DMS53 treated with DMSO at 0.1 percent for 48 hours (cell line): ENCODE results near the gene ACHE.
A peak's percentile ranks its signal among the peaks of the same experiment; 100 is the strongest.
"Not testable (repeated sequence)": the region's sequence is repeated elsewhere in the genome, so short reads cannot be mapped to it uniquely, and the experiment has no call there.

ENCODE experiments used
- DNase-seq: peaks from one replicate; lab custom pipeline; 2025; ENCODE audit not compliant: unreplicated experiment; lab: John Stamatoyannopoulos, UW

ACHE gene

GRCh38 chr7:100895701-100895955, at the start of gene ACHE:
ACHE (minus strand) TSS chr7:100895888; CDS start chr7:100894232, 1,656 bp downstream.
- DNase-seq, result no peak

- no peak for DNase-seq
These were observed 48.5 kb upstream of the ACHE start for GRCh38 chr7:100944138-100944537.

GRCh38 chr7:100943693-100944092, 48.0 kb upstream of the ACHE start:
- no peak for DNase-seq

- peak; percentile 28 for DNase-seq
These were observed 46.5 kb upstream of the ACHE start for GRCh38 chr7:100942045-100942774.

GRCh38 chr7:100936167-100936566, 40.5 kb upstream of the ACHE start:
- not testable (repeated sequence) for DNase-seq

GRCh38 chr7:100935381-100935780, 39.7 kb upstream of the ACHE start:
- DNase-seq, result not testable (repeated sequence)

GRCh38 chr7:100933734-100934133, 38.0 kb upstream of the ACHE start:
- no peak for DNase-seq

GRCh38 chr7:100929808-100930174, 34.1 kb upstream of the ACHE start:
- no peak for DNase-seq

GRCh38 chr7:100923616-100924015, 27.9 kb upstream of the ACHE start:
- not testable (repeated sequence) for DNase-seq

GRCh38 chr7:100921039-100921438, 25.4 kb upstream of the ACHE start:
- DNase-seq, result no peak

- not testable (repeated sequence) for DNase-seq
These were observed 24.2 kb upstream of the ACHE start for GRCh38 chr7:100919779-100920437.

- DNase-seq, result not testable (repeated sequence)
These were observed 23.6 kb upstream of the ACHE start for GRCh38 chr7:100919335-100919734.

GRCh38 chr7:100914879-100915447, 19.3 kb upstream of the ACHE start:
- DNase-seq, result no peak

GRCh38 chr7:100914208-100914878, 18.7 kb upstream of the ACHE start:
- DNase-seq, result no peak

- DNase-seq, result no peak
These were observed 15.8 kb upstream of the ACHE start for GRCh38 chr7:100911484-100911883.

- not testable (repeated sequence) for DNase-seq
These were observed 14.8 kb upstream of the ACHE start for GRCh38 chr7:100910443-100910842.

- DNase-seq, result no peak
These were observed 12.8 kb upstream of the ACHE start for GRCh38 chr7:100908512-100908911.

GRCh38 chr7:100902638-100903037, 7.0 kb upstream of the ACHE start:
- no peak for DNase-seq

GRCh38 chr7:100901921-100902332, 6.2 kb upstream of the ACHE start:
- DNase-seq, result no peak

- no peak for DNase-seq
These were observed 5.3 kb upstream of the ACHE start for GRCh38 chr7:100900978-100901377.

- DNase-seq, result no peak
These were observed 3.7 kb upstream of the ACHE start for GRCh38 chr7:100899432-100899831.
